HCT116 (cell line): Measurements from ENCODE around the gene TSPOAP1. TPM values are rescaled to one million over a fixed set of nuclear protein-coding genes. Genes with fewer than 3 reads are reported as not detected.

Experiments
- ATAC-seq: fragments of 200-7000 bp; cut with Tn5 transposase; 2 replicates; pipeline ENCODE4 v1.9.1; 2020; ENCODE audit warnings: mild to moderate bottlenecking, moderate library complexity
- BruUV-seq: library from RNA; stranded (reverse); fragments of 400-500 nt; replicated peaks from 2 replicates; lab custom pipeline; 2021; lab: Mats Ljungman, UMichigan
- CTCF ChIA-PET: fragments of 300-600 bp; sonication (Branson Sonifier 250); formaldehyde crosslinking; loops from one replicate; lab custom pipeline; 2021; ENCODE audit warnings: antibody characterized with exemption; lab: Charles Lee
- POLR2A ChIA-PET: fragments of 300-600, 350-600 bp; sonication (Branson Sonifier 250); formaldehyde crosslinking; loops from one replicate; lab custom pipeline; 2021; ENCODE audit warnings: antibody characterized with exemption; lab: Charles Lee
- RAD21 ChIA-PET, 2 experiments: fragments of 300-600 bp; sonication (Branson Sonifier 250); formaldehyde crosslinking; loops; one replicate each; lab custom pipeline; 2023; ENCODE audit warnings: low total read pairs in 2 of 2; ENCODE audit not compliant: uncharacterized antibody in 2 of 2, unreplicated experiment in 2 of 2, low non-redundant PET in 1 of 2; lab: Charles Lee
- DNase-seq: peaks from one replicate; pipeline ENCODE4 v3.0.0-alpha.2; 2010; ENCODE audit warnings: low read depth, low spot score
- H2AFZ ChIP-seq: fragments of 200-600 bp; shearing (Covaris generic), sonication (generic); 2 replicates; pipeline ENCODE4 v1.6.1; 2017; ENCODE audit warnings: low read depth, mixed run types, mixed read lengths, antibody characterized with exemption, low read length; ENCODE audit not compliant: poor library complexity, severe bottlenecking
- H3K27ac ChIP-seq: 2 replicates; pipeline ENCODE4 v1.5.1; 2012; ENCODE audit warnings: low read depth, low read length
- H3K27me3 ChIP-seq: fragments of 200-600 bp; sonication (generic); 2 replicates; pipeline ENCODE4 v1.6.1; 2016; ENCODE audit warnings: mixed run types, low read length, mixed read lengths; ENCODE audit not compliant: insufficient read depth
- H3K36me3 ChIP-seq, 2 experiments: fragments of 200-500 bp in 1 of 2; fragments of 200-600 bp in 1 of 2; sonication (Bioruptor generic) in 1 of 2; sonication (generic) in 1 of 2; 2 replicates each; pipeline versions ENCODE4 v1.5.1 to v1.6.1; 2014 to 2016; ENCODE audit warnings: low read length in 2 of 2, inconsistent platforms in 1 of 2, mixed read lengths in 1 of 2, mixed run types in 1 of 2; ENCODE audit not compliant: insufficient read depth in 2 of 2, control insufficient read depth in 1 of 2
- H3K4me1 ChIP-seq, 2 experiments: fragments of 200-600 bp in 1 of 2; sonication (generic) in 1 of 2; 2 replicates each; pipeline versions ENCODE4 v1.5.1 to v1.6.1; 2012 to 2017; ENCODE audit warnings: low read length in 2 of 2, inconsistent platforms in 1 of 2, mild to moderate bottlenecking in 1 of 2, mixed read lengths in 1 of 2, mixed run types in 1 of 2, moderate library complexity in 1 of 2; ENCODE audit not compliant: insufficient read depth in 2 of 2, control insufficient read depth in 1 of 2
- H3K4me2 ChIP-seq: fragments of 200-600 bp; sonication (generic); 2 replicates; pipeline ENCODE4 v1.6.1; 2017; ENCODE audit warnings: mixed run types, low read length, mixed read lengths
- H3K4me3 ChIP-seq, 2 experiments: fragments of 200-600 bp in 1 of 2; sonication (generic) in 1 of 2; replicated peaks in 1 of 2; 2 replicates each; pipeline ENCODE4 v1.5.1; 2011 to 2016; ENCODE audit warnings: low read length in 2 of 2, control low read depth in 1 of 2, low read depth in 1 of 2, mild to moderate bottlenecking in 1 of 2, mixed read lengths in 1 of 2, mixed run types in 1 of 2
- H3K79me2 ChIP-seq: fragments of 200-600 bp; sonication (generic); 2 replicates; pipeline ENCODE4 v1.6.1; 2017; ENCODE audit warnings: mild to moderate bottlenecking, mixed run types, low read length, moderate library complexity, mixed read lengths; ENCODE audit not compliant: insufficient read depth
- H3K9ac ChIP-seq: fragments of 200-600 bp; sonication (generic); 2 replicates; pipeline ENCODE4 v1.6.1; 2016; ENCODE audit warnings: low read length, mixed read lengths
- H3K9me2 ChIP-seq: fragments of 200-600 bp; sonication (generic), shearing (Covaris generic); 2 replicates; pipeline ENCODE4 v1.6.1; 2017; ENCODE audit warnings: mixed run types, mild to moderate bottlenecking, moderate library complexity; ENCODE audit not compliant: insufficient read depth
- H3K9me3 ChIP-seq, 2 experiments: fragments of 200-500 bp in 1 of 2; fragments of 200-600 bp in 1 of 2; sonication (Bioruptor generic) in 1 of 2; sonication (generic) in 1 of 2; 2 replicates each; pipeline ENCODE4 v1.6.1; 2014 to 2017; ENCODE audit warnings: low read length in 2 of 2, mixed read lengths in 2 of 2, inconsistent platforms in 1 of 2, low read depth in 1 of 2, mild to moderate bottlenecking in 1 of 2, mixed run types in 1 of 2, moderate library complexity in 1 of 2; ENCODE audit not compliant: control insufficient read depth in 1 of 2, insufficient read depth in 1 of 2
- H4K20me1 ChIP-seq: fragments of 200-600 bp; sonication (generic), shearing (Covaris generic); 2 replicates; pipeline ENCODE4 v1.6.1; 2017; ENCODE audit warnings: mixed run types, mild to moderate bottlenecking, moderate library complexity; ENCODE audit not compliant: insufficient read depth
- ATF3 ChIP-seq: IDR thresholded peaks from 2 replicates; pipeline ENCODE4 v1.6.1; 2012
- CEBPB ChIP-seq: IDR thresholded peaks from 2 replicates; pipeline ENCODE4 v1.6.1; 2012; ENCODE audit warnings: low read depth
- EZH2phosphoT487 ChIP-seq: fragments of 200-600 bp; IDR thresholded peaks from 2 replicates; pipeline ENCODE4 v1.6.1; 2018; ENCODE audit warnings: antibody characterized with exemption, borderline replicate concordance
- FOSL1 ChIP-seq: IDR thresholded peaks from 2 replicates; pipeline ENCODE4 v1.6.1; 2012; ENCODE audit warnings: low read depth
- REST ChIP-seq: IDR thresholded peaks from 2 replicates; pipeline ENCODE4 v1.6.1; 2012; ENCODE audit warnings: low read depth
- SIN3A ChIP-seq: IDR thresholded peaks from 2 replicates; pipeline ENCODE4 v1.6.1; 2012; ENCODE audit warnings: low read depth
- ZNF274 ChIP-seq: fragments of 200-500 bp; sonication (Bioruptor generic); IDR thresholded peaks from 2 replicates; pipeline ENCODE4 v1.6.1; 2014; ENCODE audit warnings: mild to moderate bottlenecking, low read depth, low read length, inconsistent platforms
- intact Hi-C: fragments of 100-400 bp; cut with micrococcal nuclease; formaldehyde crosslinking; loops from 2 replicates; pipeline ENCODE4 v1.10.0; 2022
- total RNA-seq: library from RNA; stranded (reverse); gene quantifications from one replicate; pipeline ENCODE4 v1.2.1, GENCODE V29; 2021; ENCODE audit not compliant: unreplicated experiment

The TSPOAP1 gene
- total RNA-seq, 1 experiment from 2014 or later, result 0.27 TPM

GRCh38 chr17:58306131-58306951, 22.3 kb downstream of the TSPOAP1 start:
- ChIA-PET POLR2A (no interaction called here), RAD21 (interaction anchor here in 1 of 2 experiments (0.6 kb wide), 1 partner anchor 209 kb away, joined by 3 read pairs; no protein-coding TSS in a partner anchor), CTCF (interaction anchor here (4.8 kb wide), 1 partner anchor 11 kb away, joined by 27 read pairs; no protein-coding TSS in a partner anchor)
- no peaks in the 10 kb centered on the region for H3K36me3 ChIP-seq
- H3K4me2 ChIP-seq, result no peak overlapping the region
- H3K4me1 ChIP-seq, result peaks cover 0 to 9% of the 10 kb centered on the region in 2 experiments; a peak in 2 of 4 replicates
- no peaks in the 10 kb centered on the region for H3K79me2 ChIP-seq
- H3K9me2 ChIP-seq, result no peaks in the 10 kb centered on the region
- DNase-seq (no peak), ATAC-seq (no peak)
- no peaks in the 10 kb centered on the region for H4K20me1 ChIP-seq
- intact Hi-C loops, result no loop called here
- H3K27ac ChIP-seq, result no peak overlapping the region
- no peak overlapping the region for H3K9ac ChIP-seq
- no peak overlapping the region for H3K4me3 ChIP-seq
- BruUV-seq, result no TSS peak
- TF ChIP-seq EZH2phosphoT487 (no peak), ZNF274 (no peak), FOSL1 (no peak), REST (no peak), ATF3 (no peak), SIN3A (no peak), CEBPB (no peak)
- H2AFZ ChIP-seq, result no peak overlapping the region
- H3K9me3 ChIP-seq, result no peaks in the 10 kb centered on the region
- H3K27me3 ChIP-seq, result no peaks in the 10 kb centered on the region
